Smooth muscle cell (in vitro differentiated cells): ENCODE measurements around the gene NCF4. TPM values are rescaled to one million over a fixed set of nuclear protein-coding genes. Genes with fewer than 3 reads are reported as not detected.

Source experiments
- DNase-seq: peaks from one replicate; lab custom pipeline; 2025; ENCODE audit not compliant: unreplicated experiment; lab: John Stamatoyannopoulos, UW
- H2AFZ ChIP-seq: fragments of 200-600 bp; sonication (generic); 2 replicates; pipeline ENCODE4 v1.6.0; 2016; ENCODE audit warnings: antibody characterized with exemption, low read depth, mild to moderate bottlenecking
- H3F3A ChIP-seq: fragments of 200-600 bp; sonication (generic); 2 replicates; pipeline ENCODE4 v1.6.0; 2017; ENCODE audit warnings: antibody characterized with exemption, low read depth
- H3K27ac ChIP-seq: fragments of 200-600 bp; sonication (generic); 2 replicates; pipeline ENCODE4 v1.5.1; 2016; ENCODE audit warnings: low read depth, mild to moderate bottlenecking
- H3K27me3 ChIP-seq: fragments of 200-600 bp; sonication (generic); 2 replicates; pipeline ENCODE4 v1.6.1; 2016; ENCODE audit warnings: low read depth, mild to moderate bottlenecking
- H3K36me3 ChIP-seq: fragments of 200-600 bp; sonication (generic); 2 replicates; pipeline ENCODE4 v1.5.1; 2016; ENCODE audit warnings: low read depth
- H3K4me1 ChIP-seq: fragments of 200-600 bp; sonication (generic); 2 replicates; pipeline ENCODE4 v1.5.1; 2016; ENCODE audit warnings: low read depth
- H3K4me2 ChIP-seq: fragments of 200-600 bp; sonication (generic); 2 replicates; pipeline ENCODE4 v1.6.0; 2016; ENCODE audit warnings: mild to moderate bottlenecking
- H3K4me3 ChIP-seq: fragments of 200-600 bp; sonication (generic); 2 replicates; pipeline ENCODE4 v1.5.1; 2016; ENCODE audit warnings: mild to moderate bottlenecking
- H3K79me2 ChIP-seq: fragments of 200-600 bp; sonication (generic); 2 replicates; pipeline ENCODE4 v1.6.0; 2016; ENCODE audit warnings: low read depth, mild to moderate bottlenecking
- H3K9ac ChIP-seq: fragments of 200-600 bp; sonication (generic); 2 replicates; pipeline ENCODE4 v1.6.0; 2016; ENCODE audit warnings: low read depth
- H3K9me3 ChIP-seq: fragments of 200-600 bp; sonication (generic); replicated peaks from 2 replicates; pipeline ENCODE4 v1.5.1; 2016; ENCODE audit warnings: low read depth
- H4K20me1 ChIP-seq: fragments of 200-600 bp; sonication (generic); 2 replicates; pipeline ENCODE4 v1.6.0; 2016; ENCODE audit warnings: low read depth
- WGBS: methylation state at CpG from one replicate; pipeline ENCODE4 v1.1.7; 2016; ENCODE audit warnings: low lambda C conversion rate; 5-methylcytosine and 5-hydroxymethylcytosine counted together
- polyA plus RNA-seq: library from polyadenylated mRNA; unstranded; fragments of >200 nt; fragmentation: Nextera tagmentation; extraction: Ambion mirVana; gene quantifications from 2 replicates; pipeline ENCODE4 v1.2.1, GENCODE V29; 2016
- total RNA-seq: library from RNA; depleted of rRNA; stranded (reverse); fragments of >200 nt; gene quantifications from 2 replicates; pipeline ENCODE4 v1.2.3, GENCODE V29; 2014
- TF ChIP-seq, protein P1 (sequence below): fragments of 200-600 bp; sonication (generic); IDR thresholded peaks from 2 replicates; pipeline ENCODE4 v1.5.1; 2017; ENCODE audit warnings: borderline replicate concordance, mild to moderate bottlenecking, antibody characterized with exemption; ENCODE audit not compliant: insufficient read depth, poor library complexity, severe bottlenecking

The NCF4 gene
- total and polyA plus RNA-seq, 2 experiments from 2014 or later, result 0.15 TPM; not detected in 1

GRCh38 chr22:36897611-36898010 is 36.8 kb downstream of the NCF4 start:
- no peak overlapping the region for H3K9ac ChIP-seq
- no peak overlapping the region for H2AFZ ChIP-seq
- DNase-seq, result no peak
- no peaks in the 10 kb centered on the region for H3K9me3 ChIP-seq
- no peaks in the 10 kb centered on the region for H3F3A ChIP-seq
- WGBS, result 77% methylated on average over 3 of the region's 3 CpGs
- H3K79me2 ChIP-seq, result no peaks in the 10 kb centered on the region
- TF ChIP-seq, protein P1, sequence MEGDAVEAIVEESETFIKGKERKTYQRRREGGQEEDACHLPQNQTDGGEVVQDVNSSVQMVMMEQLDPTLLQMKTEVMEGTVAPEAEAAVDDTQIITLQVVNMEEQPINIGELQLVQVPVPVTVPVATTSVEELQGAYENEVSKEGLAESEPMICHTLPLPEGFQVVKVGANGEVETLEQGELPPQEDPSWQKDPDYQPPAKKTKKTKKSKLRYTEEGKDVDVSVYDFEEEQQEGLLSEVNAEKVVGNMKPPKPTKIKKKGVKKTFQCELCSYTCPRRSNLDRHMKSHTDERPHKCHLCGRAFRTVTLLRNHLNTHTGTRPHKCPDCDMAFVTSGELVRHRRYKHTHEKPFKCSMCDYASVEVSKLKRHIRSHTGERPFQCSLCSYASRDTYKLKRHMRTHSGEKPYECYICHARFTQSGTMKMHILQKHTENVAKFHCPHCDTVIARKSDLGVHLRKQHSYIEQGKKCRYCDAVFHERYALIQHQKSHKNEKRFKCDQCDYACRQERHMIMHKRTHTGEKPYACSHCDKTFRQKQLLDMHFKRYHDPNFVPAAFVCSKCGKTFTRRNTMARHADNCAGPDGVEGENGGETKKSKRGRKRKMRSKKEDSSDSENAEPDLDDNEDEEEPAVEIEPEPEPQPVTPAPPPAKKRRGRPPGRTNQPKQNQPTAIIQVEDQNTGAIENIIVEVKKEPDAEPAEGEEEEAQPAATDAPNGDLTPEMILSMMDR, result no peak
- no peaks in the 10 kb centered on the region for H3K4me1 ChIP-seq
- H3K36me3 ChIP-seq, result no peaks in the 10 kb centered on the region
- peaks cover 4% of the 10 kb centered on the region for H3K27me3 ChIP-seq
- no peak overlapping the region for H3K4me2 ChIP-seq
- no peak overlapping the region for H3K4me3 ChIP-seq
- no peak overlapping the region for H3K27ac ChIP-seq
- no peaks in the 10 kb centered on the region for H4K20me1 ChIP-seq

GRCh38 chr22:36898690-36899089 is 37.9 kb downstream of the NCF4 start:
- Histone ChIP-seq H3K36me3 (no peaks in the 10 kb centered on the region), H3K27me3 (peaks cover 4% of the 10 kb centered on the region), H3K9me3 (no peaks in the 10 kb centered on the region), H3K79me2 (no peaks in the 10 kb centered on the region), H2AFZ (no peak overlapping the region), H3F3A (no peaks in the 10 kb centered on the region), H4K20me1 (no peaks in the 10 kb centered on the region), H3K27ac (no peak overlapping the region), H3K4me3 (no peak overlapping the region), H3K4me1 (no peaks in the 10 kb centered on the region), H3K4me2 (no peak overlapping the region), H3K9ac (no peak overlapping the region)
- no peak for DNase-seq
- TF ChIP-seq, protein P1, result no peak
- WGBS, result 86% methylated on average over 4 of the region's 4 CpGs

- Histone ChIP-seq H3K4me2 (no peak overlapping the region), H3K79me2 (no peaks in the 10 kb centered on the region), H2AFZ (no peak overlapping the region), H3K9ac (no peak overlapping the region), H4K20me1 (no peaks in the 10 kb centered on the region), H3K4me1 (no peaks in the 10 kb centered on the region), H3K27me3 (peaks cover 4% of the 10 kb centered on the region), H3F3A (no peaks in the 10 kb centered on the region), H3K27ac (no peak overlapping the region), H3K9me3 (no peaks in the 10 kb centered on the region), H3K36me3 (no peaks in the 10 kb centered on the region), H3K4me3 (no peak overlapping the region)
- no peak for DNase-seq
- 100% methylated on average over 1 of the region's 1 CpG for WGBS
- TF ChIP-seq, protein P1, result no peak
These were observed 38.7 kb downstream of the NCF4 start for GRCh38 chr22:36899498-36899897.

DNA sequence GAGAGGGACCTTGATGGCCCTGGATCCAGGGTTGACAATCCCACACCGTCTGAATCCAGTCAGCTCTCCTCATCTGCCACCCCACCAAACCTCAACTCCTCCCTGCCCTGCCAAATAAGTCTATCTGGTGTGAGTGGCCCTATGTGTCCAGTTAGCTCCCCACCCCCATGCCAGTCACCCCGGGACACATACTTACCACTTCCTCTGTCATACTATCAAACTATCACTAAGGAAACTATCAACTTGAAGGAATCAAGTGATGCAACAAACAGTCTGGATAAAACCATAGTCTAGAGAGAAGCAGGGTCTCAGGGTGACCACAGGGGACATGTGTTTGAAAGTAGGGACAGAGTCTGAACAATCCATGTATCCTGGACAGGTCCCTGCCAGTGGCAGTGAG is 39.4 kb downstream of the NCF4 start:
- Histone ChIP-seq H3F3A (no peaks in the 10 kb centered on the region), H4K20me1 (no peaks in the 10 kb centered on the region), H3K4me2 (no peak overlapping the region), H3K36me3 (no peaks in the 10 kb centered on the region), H3K9me3 (no peaks in the 10 kb centered on the region), H3K4me1 (no peaks in the 10 kb centered on the region), H3K27me3 (peaks cover 4% of the 10 kb centered on the region), H3K79me2 (no peaks in the 10 kb centered on the region), H3K4me3 (no peak overlapping the region), H3K27ac (no peak overlapping the region), H3K9ac (no peak overlapping the region), H2AFZ (no peak overlapping the region)
- TF ChIP-seq, protein P1, result no peak
- WGBS, result 71% methylated on average over 2 of the region's 2 CpGs
- DNase-seq, result no peak
